Measurements from ENCODE around the gene DNAJC18.

DNAJC18 gene

GRCh38 chr5:139360384-139360783 is 78.9 kb downstream of the DNAJC18 start:
- no peak for DNase-seq

Data from activated CD8-positive, alpha-beta memory T cell treated with anti-CD3 and anti-CD28 coated beads for 24 hours (primary cell).